NCI-H2196 treated with DMSO at 0.1 percent for 48 hours (cell line): ENCODE data around the gene CDC42EP1.
"Not testable (repeated sequence)": the region's sequence is repeated elsewhere in the genome, so short reads cannot be mapped to it uniquely, and the experiment has no call there.

Experiments
- DNase-seq: peaks from one replicate; lab custom pipeline; 2025; ENCODE audit not compliant: unreplicated experiment; lab: John Stamatoyannopoulos, UW

Gene CDC42EP1

DNA sequence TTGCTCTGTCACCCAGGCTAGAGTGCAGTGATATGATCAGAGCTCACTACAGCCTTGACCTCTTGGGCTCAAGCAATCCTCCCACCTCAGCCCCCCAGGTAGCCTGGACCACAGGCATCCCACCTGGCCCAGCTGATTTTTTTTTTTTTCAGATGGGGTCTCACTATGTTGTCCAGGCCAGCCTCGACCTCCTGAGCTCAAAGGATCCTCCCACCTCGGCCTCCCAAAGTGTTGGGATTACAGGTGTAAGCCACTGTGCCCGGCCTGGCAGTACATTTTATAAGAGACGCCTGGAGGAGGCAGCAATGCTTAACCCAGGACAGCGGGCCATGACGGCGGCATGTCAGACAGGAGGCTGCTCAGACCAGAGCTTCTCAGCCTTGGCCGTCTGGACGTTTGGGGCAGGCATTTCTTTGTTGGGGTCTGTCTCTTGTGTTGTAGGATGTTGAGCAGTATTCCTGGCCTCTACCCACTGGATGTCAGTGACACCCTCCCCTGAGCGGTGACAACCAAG, 15.3 kb downstream of the CDC42EP1 start:
- no peak for DNase-seq

DNA sequence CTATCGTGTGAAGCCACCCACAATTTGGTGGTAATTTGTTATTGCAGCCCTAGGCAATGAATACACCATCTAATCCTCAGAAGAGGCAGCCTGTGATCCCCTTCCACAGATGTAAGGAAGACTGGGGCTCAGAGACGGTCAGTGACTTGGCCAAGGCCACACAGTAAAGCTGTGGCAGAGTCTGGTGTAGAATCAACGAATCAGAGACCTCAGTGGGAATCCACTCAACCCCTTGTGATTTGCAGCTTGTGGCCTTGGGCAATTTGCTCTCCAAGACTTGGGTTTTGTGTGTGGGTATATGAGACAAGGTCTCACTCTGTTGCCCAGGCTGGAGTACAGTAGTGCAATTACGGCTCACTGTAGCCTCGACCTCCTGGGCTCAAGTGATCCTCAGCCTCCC, 17.7 kb downstream of the CDC42EP1 start:
- DNase-seq: no peak

DNA sequence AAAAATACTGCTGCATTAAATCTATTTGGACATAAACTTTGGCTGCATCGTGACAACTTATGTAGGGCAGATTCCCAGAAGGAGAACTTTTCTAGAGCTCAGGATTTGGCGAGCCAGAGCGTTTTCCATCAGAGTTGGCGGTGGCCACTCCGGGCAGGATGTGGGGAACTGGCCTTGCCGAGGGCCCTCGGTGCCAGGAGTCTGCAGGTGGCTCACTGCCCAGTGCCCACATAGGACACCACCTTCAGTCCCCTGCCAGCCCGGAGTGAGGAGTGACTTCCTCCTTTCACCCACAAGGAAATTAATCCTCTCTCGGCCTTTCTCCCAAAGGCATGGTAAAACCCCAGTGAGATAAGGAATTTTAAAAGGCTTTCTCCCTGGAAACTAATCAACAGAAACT, 21.2 kb downstream of the CDC42EP1 start:
- DNase-seq: peak; percentile 7

DNA sequence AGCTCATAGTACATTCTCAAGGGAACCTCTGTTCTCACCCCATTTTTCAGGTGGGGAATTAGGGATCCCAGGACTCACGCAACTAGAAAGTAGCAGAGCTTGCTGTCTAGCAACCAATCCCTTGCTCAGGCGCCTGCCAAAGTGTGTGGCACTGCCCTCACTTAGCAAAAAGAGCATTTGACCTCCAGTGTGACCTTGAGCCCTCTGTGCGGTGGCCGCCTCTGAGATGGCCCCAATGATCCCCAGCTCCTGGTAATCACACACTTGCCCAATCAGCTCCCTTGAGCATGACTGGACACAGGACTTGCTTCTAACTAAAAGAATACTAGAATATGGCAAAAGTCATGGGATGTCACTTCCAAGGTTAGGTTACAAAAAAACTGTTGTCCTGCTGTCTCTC, 22.2 kb downstream of the CDC42EP1 start:
- DNase-seq: no peak

- DNase-seq: no peak
Measured at GRCh38 chr22:37588546-37589215, 28.4 kb downstream of the CDC42EP1 start.

- no peak for DNase-seq
Measured at GRCh38 chr22:37589636-37590035, 29.4 kb downstream of the CDC42EP1 start.

- DNase-seq: not testable (repeated sequence)
Measured at GRCh38 chr22:37591081-37591480, 30.8 kb downstream of the CDC42EP1 start.

GRCh38 chr22:37591823-37592404, 31.6 kb downstream of the CDC42EP1 start:
- no peak for DNase-seq

- DNase-seq: no peak
Measured at GRCh38 chr22:37594237-37594636, 34.0 kb downstream of the CDC42EP1 start.

DNA sequence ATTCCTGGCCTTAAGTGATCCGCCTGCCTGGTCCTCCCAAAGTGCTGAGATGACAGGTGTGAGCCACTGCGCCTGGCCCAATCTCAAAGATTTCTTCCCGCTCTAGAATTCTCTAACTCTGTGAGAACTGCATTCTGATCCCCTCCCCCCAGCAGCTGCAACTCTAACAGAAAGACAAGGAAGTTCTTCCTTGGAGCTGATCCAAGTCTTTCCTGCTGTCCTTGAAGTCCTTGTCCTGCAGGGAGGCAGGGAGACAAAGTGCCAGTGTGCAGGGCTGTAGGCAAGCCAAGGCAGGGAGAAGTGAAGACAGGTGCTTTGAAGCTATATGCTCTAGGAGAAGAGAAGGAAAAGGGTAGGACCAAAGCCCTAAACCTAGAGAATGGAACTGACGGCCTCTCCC, 38.9 kb downstream of the CDC42EP1 start:
- DNase-seq: peak; percentile 7

DNA sequence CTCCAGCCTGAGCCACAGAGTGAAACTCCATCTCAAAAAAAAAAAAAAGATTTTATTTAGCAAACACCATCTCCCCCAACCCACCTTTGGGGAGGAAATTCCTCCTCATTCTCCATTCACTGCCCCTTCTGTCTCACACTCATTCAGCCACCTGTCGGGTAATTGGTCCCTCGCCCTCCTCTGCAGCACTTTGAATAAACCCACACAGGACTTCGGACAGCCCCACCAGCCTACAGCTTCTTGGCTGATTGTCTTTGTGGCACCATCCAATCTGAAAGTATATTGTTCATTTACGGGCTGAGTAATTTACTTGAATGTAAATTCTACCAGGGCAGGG, 40.9 kb downstream of the CDC42EP1 start:
- DNase-seq: no peak

DNA sequence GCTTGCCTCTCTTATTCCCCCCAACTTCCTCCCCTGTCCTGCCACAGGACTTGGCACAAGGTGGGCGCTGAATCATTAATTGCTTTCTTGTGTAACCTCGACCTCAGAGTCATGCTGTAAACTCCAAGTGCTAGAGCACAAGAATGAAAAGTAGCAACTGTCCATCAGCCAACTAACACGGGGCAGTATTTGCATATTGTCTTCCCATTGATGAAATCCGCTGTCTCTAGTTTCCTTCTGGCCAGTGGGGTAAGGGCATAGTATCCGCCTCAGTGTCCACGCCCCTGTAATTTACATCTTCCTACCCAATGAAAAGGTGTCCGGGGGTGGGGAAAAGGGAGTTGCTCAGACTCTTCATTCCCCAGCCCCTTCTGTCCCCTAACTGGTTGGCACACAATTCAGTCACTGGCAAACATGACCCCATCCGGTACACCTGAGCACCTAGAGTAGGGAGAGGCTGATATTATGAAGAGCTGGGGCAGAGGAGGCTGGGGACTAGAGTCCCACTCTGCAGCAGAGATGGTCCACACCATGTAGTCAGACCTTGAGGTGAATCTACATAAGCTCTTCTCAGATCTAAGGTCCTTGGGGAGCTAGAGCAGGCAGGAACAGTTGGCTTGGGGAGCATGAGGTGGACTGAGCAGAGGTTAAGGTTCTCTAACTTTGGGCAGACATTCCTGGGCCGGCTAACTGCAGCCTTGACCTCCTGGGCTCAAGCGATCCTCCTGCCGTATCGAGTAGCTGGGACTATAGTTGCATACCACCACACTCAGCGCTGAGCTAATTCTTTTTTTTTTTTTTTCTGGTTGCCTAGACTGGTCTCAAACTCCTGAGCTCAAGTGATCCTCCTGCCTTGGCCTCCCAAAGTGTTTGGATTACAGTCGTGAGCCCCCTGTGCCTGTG, 41.5 kb downstream of the CDC42EP1 start:
- DNase-seq: peak; percentile 70

DNA sequence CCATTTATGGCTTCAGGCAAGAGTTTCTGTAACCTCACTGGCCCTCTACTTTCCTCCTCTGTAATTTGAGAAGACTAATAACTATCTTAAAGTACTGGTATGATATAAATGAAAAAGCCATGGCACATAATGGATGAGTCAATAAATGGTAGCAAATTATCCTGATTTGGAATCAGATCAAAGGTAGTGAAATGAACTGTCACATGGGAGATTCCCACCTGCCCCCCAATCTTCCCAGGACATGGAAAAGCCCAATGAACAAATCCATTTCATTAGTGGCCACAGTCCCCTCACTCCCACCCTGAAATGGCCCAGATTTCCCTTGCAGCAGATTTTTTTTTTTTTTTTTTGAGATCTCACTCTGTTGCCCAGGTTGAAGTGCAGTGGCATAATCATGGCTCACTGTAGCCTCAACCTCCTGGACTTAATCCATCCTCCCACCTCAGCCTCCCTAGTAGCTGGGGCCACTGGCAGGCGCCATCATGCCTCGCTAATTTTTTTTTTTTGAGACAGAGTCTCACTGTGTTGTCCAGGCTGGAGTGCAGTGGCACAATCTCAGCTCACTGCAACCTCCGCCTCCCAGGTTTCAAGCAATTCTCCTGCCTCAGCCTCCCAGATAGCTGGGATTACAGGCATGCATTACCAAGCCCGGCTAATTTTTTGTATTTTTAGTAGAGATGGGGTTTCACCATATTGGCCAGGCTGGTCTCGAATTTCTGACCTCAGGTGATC, 42.4 kb downstream of the CDC42EP1 start:
- not testable (repeated sequence) for DNase-seq

DNA sequence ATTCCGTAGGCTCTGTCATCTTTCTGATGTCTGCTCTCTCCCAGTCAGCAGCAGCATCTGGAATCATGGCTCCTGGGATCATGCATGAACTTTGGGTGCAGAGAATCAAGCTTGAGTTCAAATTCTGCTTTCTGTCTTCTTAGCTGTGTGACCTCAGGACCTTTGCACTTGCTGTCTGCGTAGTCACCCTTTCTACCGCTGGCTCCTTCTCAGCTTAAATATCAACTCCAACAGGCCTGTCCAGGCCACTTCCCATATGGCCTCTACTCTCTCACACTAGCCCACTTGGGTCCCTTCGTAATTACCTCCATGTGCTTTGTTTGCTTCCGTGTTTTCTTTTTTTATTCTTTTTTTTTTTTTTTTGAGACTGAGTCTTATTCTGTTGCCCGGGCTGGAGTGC, 43.8 kb downstream of the CDC42EP1 start:
- DNase-seq: no peak

DNA sequence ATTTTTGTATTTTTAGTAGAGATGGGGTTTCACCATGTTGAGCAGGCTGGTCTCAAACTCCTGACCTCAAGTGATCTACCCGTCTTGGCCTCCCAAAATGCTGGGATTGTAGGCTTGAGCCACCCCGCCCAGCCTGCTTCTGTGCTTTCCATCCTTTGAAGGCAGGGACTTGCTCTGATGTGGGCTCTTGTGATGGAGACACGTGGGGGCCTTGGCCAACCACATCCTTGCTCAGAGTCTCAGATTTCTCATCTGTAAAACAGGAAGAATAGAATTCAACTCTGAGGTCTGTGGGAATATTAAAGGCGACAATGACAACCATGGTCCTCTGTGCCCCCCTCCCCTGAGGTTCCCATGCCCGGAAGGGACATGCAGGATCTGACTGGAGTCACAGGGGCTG, 44.6 kb downstream of the CDC42EP1 start:
- DNase-seq: no peak

GRCh38 chr22:37607010-37607934, 47.0 kb downstream of the CDC42EP1 start:
- DNase-seq: peak; percentile 63

DNA sequence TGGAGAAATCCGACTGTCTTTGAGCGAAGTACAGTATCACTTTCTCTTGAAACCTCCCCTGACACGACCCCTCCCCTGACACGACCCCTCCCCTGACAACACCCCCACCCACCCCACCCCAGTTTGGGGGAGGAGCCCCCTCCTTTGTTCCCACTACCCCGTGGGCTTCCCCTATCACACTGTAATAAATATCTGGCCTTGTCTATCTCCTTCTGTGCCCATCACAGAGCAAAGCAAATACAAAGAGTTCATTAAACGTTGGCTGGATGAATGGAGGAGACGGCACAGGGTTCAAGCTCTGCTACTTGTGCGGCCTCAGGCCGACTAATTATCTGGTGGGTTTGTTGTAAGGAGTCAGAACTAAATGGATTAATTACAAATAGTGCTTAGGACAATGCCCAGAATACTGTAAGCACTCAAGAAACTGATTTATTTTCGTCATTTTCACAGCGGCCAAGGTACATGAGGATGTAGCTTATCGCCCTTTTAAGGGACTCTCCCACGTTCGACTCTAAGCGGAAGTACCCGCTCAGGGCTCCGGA, 47.7 kb downstream of the CDC42EP1 start:
- no peak for DNase-seq

GRCh38 chr22:37608477-37609239, 48.4 kb downstream of the CDC42EP1 start, which contains the start of gene GGA1:
Gene GGA1, plus strand, starts transcription at chr22:37608834. Its CDS starts 27 bp downstream, at chr22:37608861.
- DNase-seq: peak; percentile 86
